B cell (primary cell): ENCODE results near the gene TAS2R41.

Source experiments
- EZH2 ChIP-seq: IDR thresholded peaks from 2 replicates; pipeline ENCODE4 v1.6.1; 2012; ENCODE audit warnings: borderline replicate concordance, low read depth, mild to moderate bottlenecking, moderate library complexity, low read length; ENCODE audit not compliant: insufficient read depth, poor library complexity, severe bottlenecking
- TF ChIP-seq, protein P1 (sequence below): fragments of 200-600 bp; IDR thresholded peaks from one replicate; pipeline ENCODE4 v1.8.0; 2022; ENCODE audit warnings: antibody characterized with exemption, mild to moderate bottlenecking

DNA sequence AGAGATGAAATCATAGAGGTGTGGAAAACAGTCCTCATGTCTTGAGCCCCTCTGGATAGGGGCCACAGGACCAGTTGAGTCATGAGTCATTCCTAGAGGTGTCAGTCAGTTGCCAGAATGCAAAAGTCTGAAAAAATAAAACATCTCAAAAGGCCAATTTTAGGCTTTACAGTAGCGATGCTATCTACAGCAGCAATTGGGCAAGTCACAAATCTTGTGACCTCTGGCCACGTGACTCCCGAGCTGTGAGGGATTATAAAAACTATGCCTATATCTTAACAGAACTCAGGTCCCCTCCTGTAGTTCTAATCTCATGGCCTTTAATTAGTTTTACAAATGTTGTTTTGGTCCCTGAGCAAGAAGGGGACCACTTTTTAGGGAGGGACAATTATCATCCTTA, 15.6 kb upstream of the TAS2R41 start:
- TF ChIP-seq, protein P1, sequence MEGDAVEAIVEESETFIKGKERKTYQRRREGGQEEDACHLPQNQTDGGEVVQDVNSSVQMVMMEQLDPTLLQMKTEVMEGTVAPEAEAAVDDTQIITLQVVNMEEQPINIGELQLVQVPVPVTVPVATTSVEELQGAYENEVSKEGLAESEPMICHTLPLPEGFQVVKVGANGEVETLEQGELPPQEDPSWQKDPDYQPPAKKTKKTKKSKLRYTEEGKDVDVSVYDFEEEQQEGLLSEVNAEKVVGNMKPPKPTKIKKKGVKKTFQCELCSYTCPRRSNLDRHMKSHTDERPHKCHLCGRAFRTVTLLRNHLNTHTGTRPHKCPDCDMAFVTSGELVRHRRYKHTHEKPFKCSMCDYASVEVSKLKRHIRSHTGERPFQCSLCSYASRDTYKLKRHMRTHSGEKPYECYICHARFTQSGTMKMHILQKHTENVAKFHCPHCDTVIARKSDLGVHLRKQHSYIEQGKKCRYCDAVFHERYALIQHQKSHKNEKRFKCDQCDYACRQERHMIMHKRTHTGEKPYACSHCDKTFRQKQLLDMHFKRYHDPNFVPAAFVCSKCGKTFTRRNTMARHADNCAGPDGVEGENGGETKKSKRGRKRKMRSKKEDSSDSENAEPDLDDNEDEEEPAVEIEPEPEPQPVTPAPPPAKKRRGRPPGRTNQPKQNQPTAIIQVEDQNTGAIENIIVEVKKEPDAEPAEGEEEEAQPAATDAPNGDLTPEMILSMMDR, result no peak
- TF ChIP-seq EZH2, result no peak
